OCI-LY3 (cell line): ENCODE data around the gene SULT2B1.

Experiments
- EZH2phosphoT487 ChIP-seq: fragments of 200-600 bp; shearing (Covaris generic); IDR thresholded peaks from 2 replicates; pipeline ENCODE4 v1.6.1; 2018; ENCODE audit warnings: antibody characterized with exemption, mixed run types, low read depth
- TF ChIP-seq, protein P1 (sequence below): fragments of 200-600, 300-600 bp; sonication (generic); IDR thresholded peaks from 2 replicates; pipeline ENCODE4 v1.5.1; 2014; ENCODE audit warnings: antibody characterized with exemption, low read length, low read depth

- TF ChIP-seq, protein P1, sequence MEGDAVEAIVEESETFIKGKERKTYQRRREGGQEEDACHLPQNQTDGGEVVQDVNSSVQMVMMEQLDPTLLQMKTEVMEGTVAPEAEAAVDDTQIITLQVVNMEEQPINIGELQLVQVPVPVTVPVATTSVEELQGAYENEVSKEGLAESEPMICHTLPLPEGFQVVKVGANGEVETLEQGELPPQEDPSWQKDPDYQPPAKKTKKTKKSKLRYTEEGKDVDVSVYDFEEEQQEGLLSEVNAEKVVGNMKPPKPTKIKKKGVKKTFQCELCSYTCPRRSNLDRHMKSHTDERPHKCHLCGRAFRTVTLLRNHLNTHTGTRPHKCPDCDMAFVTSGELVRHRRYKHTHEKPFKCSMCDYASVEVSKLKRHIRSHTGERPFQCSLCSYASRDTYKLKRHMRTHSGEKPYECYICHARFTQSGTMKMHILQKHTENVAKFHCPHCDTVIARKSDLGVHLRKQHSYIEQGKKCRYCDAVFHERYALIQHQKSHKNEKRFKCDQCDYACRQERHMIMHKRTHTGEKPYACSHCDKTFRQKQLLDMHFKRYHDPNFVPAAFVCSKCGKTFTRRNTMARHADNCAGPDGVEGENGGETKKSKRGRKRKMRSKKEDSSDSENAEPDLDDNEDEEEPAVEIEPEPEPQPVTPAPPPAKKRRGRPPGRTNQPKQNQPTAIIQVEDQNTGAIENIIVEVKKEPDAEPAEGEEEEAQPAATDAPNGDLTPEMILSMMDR: no peak
- no peak for TF ChIP-seq EZH2phosphoT487
Observed at GRCh38 chr19:48646722-48647216, 94.8 kb downstream of the SULT2B1 start.
